ENCODE measurements around the gene GJD2. TPM values are rescaled to one million over a fixed set of nuclear protein-coding genes. Genes with fewer than 3 reads are reported as not detected.
A peak's percentile ranks its signal among the peaks of the same experiment; 100 is the strongest.

The GJD2 gene
- total and polyA plus RNA-seq, 7 donors: not detected

- H3K36me3 ChIP-seq (ENCODE audit: insufficient read depth in 1 of 2, low read depth in 1 of 2): peaks cover 0 to 32% of the 10 kb centered on the region in 2 donors
- intact Hi-C loops (cut with DNase I): loop anchor here in 1 of 2 donors (5.0 kb wide), 1 partner anchor 108 kb away; no protein-coding TSS in a partner anchor
- H3K27me3 ChIP-seq (ENCODE audit: insufficient read depth in 3 of 3, low read length in 2 of 3): peaks cover 0 to 2% (median 0%) of the 10 kb centered on the region in 3 donors
- 12 to 24% (median 15%) methylated on average over 2 of the region's 2 CpGs for WGBS, 3 donors
- peak; percentile 29 to 73 for DNase-seq
- H3K4me1 ChIP-seq: peaks cover 27% of the 10 kb centered on the region
- H3K4me3 ChIP-seq: peak overlapping the region; percentile 64
- peak overlapping the region; percentile 82 for H3K27ac ChIP-seq
- TF ChIP-seq CTCF (IDR thresholded peaks at IDR 0.05): no peak
- peak; percentile 70 to 85 (median 81) for ATAC-seq
- no peaks in the 10 kb centered on the region for H3K9me3 ChIP-seq
These were observed 39.1 kb upstream of the GJD2 start for GRCh38 chr15:34793901-34794300.

- intact Hi-C loops (cut with DNase I): loop anchor here in 1 of 2 donors (5.0 kb wide), 1 partner anchor 109 kb away; no protein-coding TSS in a partner anchor
- Histone ChIP-seq H3K4me3 (peak overlapping the region; percentile 64), H3K27me3 (ENCODE audit: insufficient read depth in 3 of 3, low read length in 2 of 3) (peaks cover 0 to 2% (median 0%) of the 10 kb centered on the region in 3 donors), H3K36me3 (ENCODE audit: insufficient read depth in 1 of 2, low read depth in 1 of 2) (peaks cover 0 to 32% of the 10 kb centered on the region in 2 donors), H3K9me3 (no peaks in the 10 kb centered on the region), H3K4me1 (peaks cover 19% of the 10 kb centered on the region), H3K27ac (peak overlapping the region; percentile 82)
- WGBS, 3 donors: 81 to 92% (median 91%) methylated on average over 9 of the region's 9 CpGs
- ATAC-seq (peak in 2 of 4 donors; percentile 20 to 23), DNase-seq (no peak)
- no peak for TF ChIP-seq CTCF (IDR thresholded peaks at IDR 0.05)
These were observed 38.3 kb upstream of the GJD2 start for GRCh38 chr15:34793071-34793470.

- DNase-seq: no peak
- peaks cover 0 to 2% (median 0%) of the 10 kb centered on the region in 3 donors for H3K27me3 ChIP-seq (ENCODE audit: insufficient read depth in 3 of 3, low read length in 2 of 3)
- H3K4me1 ChIP-seq: peaks cover 19% of the 10 kb centered on the region
- no peaks in the 10 kb centered on the region for H3K9me3 ChIP-seq
- H3K27ac ChIP-seq: peak overlapping the region; percentile 82
- intact Hi-C loops (cut with DNase I): loop anchor here in 1 of 2 donors (5.0 kb wide), 1 partner anchor 111 kb away; no protein-coding TSS in a partner anchor
- TF ChIP-seq CTCF (IDR thresholded peaks at IDR 0.05): no peak
- peaks cover 0 to 32% of the 10 kb centered on the region in 2 donors for H3K36me3 ChIP-seq (ENCODE audit: insufficient read depth in 1 of 2, low read depth in 1 of 2)
- ATAC-seq: peak; percentile 22 to 54 (median 26)
- WGBS, 3 donors: 73 to 83% (median 77%) methylated on average over 3 of the region's 3 CpGs
- peak overlapping the region; percentile 64 for H3K4me3 ChIP-seq
These were observed 36.9 kb upstream of the GJD2 start for GRCh38 chr15:34791701-34792100.

- intact Hi-C loops (cut with DNase I): loop anchor here in 1 of 2 donors (5.0 kb wide), 1 partner anchor 112 kb away; no protein-coding TSS in a partner anchor
- Histone ChIP-seq H3K9me3 (no peaks in the 10 kb centered on the region), H3K4me1 (peaks cover 10% of the 10 kb centered on the region), H3K27ac (no peak overlapping the region), H3K36me3 (ENCODE audit: insufficient read depth in 1 of 2, low read depth in 1 of 2) (peaks cover 0 to 32% of the 10 kb centered on the region in 2 donors), H3K27me3 (ENCODE audit: insufficient read depth in 3 of 3, low read length in 2 of 3) (peaks cover 0 to 2% (median 0%) of the 10 kb centered on the region in 3 donors), H3K4me3 (no peak overlapping the region)
- WGBS, 3 donors: 82 to 86% (median 84%) methylated on average over 6 of the region's 6 CpGs
- no peak for TF ChIP-seq CTCF (IDR thresholded peaks at IDR 0.05)
- ATAC-seq (no peak), DNase-seq (no peak)
These were observed 35.3 kb upstream of the GJD2 start for GRCh38 chr15:34790121-34790520.

- Histone ChIP-seq H3K27me3 (ENCODE audit: insufficient read depth in 3 of 3, low read length in 2 of 3) (peaks cover 0 to 2% (median 0%) of the 10 kb centered on the region in 3 donors), H3K36me3 (ENCODE audit: insufficient read depth in 1 of 2, low read depth in 1 of 2) (peaks cover 0 to 32% of the 10 kb centered on the region in 2 donors), H3K4me3 (no peak overlapping the region), H3K4me1 (peaks cover 7% of the 10 kb centered on the region), H3K9me3 (no peaks in the 10 kb centered on the region), H3K27ac (no peak overlapping the region)
- intact Hi-C loops (cut with DNase I): no loop called here
- DNase-seq: no peak
- no peak for ATAC-seq
- WGBS, 3 donors: 79 to 81% (median 80%) methylated on average over 7 of the region's 7 CpGs
- TF ChIP-seq CTCF (IDR thresholded peaks at IDR 0.05): no peak
These were observed 34.5 kb upstream of the GJD2 start for GRCh38 chr15:34789326-34789725.
